ENCODE results near the gene LLGL2. TPM values are rescaled to one million over a fixed set of nuclear protein-coding genes. Genes with fewer than 3 reads are reported as not detected.
A peak's percentile ranks its signal among the peaks of the same experiment; 100 is the strongest.

LLGL2 gene
- total RNA-seq, 1 donor from 2014 or later = 16.6 TPM

- no peak overlapping the region for H3K4me3 ChIP-seq
- no peaks in the 10 kb centered on the region for H3K36me3 ChIP-seq
- no peaks in the 10 kb centered on the region for H3K9me3 Mint-ChIP-seq
- peak overlapping the region; percentile 31 for H3K4me2 ChIP-seq
- peaks cover 13% of the 10 kb centered on the region for H3K4me1 Mint-ChIP-seq
- no peak overlapping the region for H3K27ac Mint-ChIP-seq
- no peaks in the 10 kb centered on the region for H3K27me3 ChIP-seq
- no peaks in the 10 kb centered on the region for H4K20me1 ChIP-seq (ENCODE audit: low read depth)
- peaks cover 6% of the 10 kb centered on the region for H3F3A ChIP-seq (ENCODE audit: low read depth)
- H2AFZ ChIP-seq (replicated peaks) = no peak overlapping the region
- peaks cover 4% of the 10 kb centered on the region for H3K27me3 Mint-ChIP-seq (ENCODE audit: insufficient read depth, low read depth)
- H3K4me1 ChIP-seq = peaks cover 19% of the 10 kb centered on the region
- H3K36me3 Mint-ChIP-seq = no peaks in the 10 kb centered on the region
- no peak for DNase-seq (ENCODE audit: low spot score)
- peak overlapping the region; percentile 76 for H3K27ac ChIP-seq
- no peak overlapping the region for H3K4me3 Mint-ChIP-seq
- no peak for TF ChIP-seq EZH2phosphoT487 (IDR thresholded peaks at IDR 0.05)
- no peak for TF ChIP-seq EZH2 (IDR thresholded peaks at IDR 0.05)
- TF ChIP-seq CTCF (IDR thresholded peaks at IDR 0.05) = no peak
- H3K79me2 ChIP-seq (ENCODE audit: low read depth) = peaks cover 16% of the 10 kb centered on the region
- H3K9ac ChIP-seq = no peak overlapping the region
- H3K9me3 ChIP-seq (ENCODE audit: low read depth) = no peaks in the 10 kb centered on the region
Measured at GRCh38 chr17:75542728-75543336, 17.3 kb downstream of the LLGL2 start.

- Mint-ChIP-seq H3K9me3 (no peaks in the 10 kb centered on the region), H3K27ac (no peak overlapping the region), H3K4me1 (peaks cover 9% of the 10 kb centered on the region), H3K36me3 (no peaks in the 10 kb centered on the region), H3K27me3 (ENCODE audit: insufficient read depth, low read depth) (peaks cover 2% of the 10 kb centered on the region), H3K4me3 (no peak overlapping the region)
- H4K20me1 ChIP-seq (ENCODE audit: low read depth) = no peaks in the 10 kb centered on the region
- no peak overlapping the region for H3K9ac ChIP-seq
- DNase-seq (ENCODE audit: low spot score) = no peak
- H3K4me3 ChIP-seq = no peak overlapping the region
- no peaks in the 10 kb centered on the region for H3K36me3 ChIP-seq
- peaks cover 9% of the 10 kb centered on the region for H3K79me2 ChIP-seq (ENCODE audit: low read depth)
- no peak overlapping the region for H3K27ac ChIP-seq
- peaks cover 9% of the 10 kb centered on the region for H3F3A ChIP-seq (ENCODE audit: low read depth)
- H3K4me1 ChIP-seq = peaks cover 20% of the 10 kb centered on the region
- no peaks in the 10 kb centered on the region for H3K9me3 ChIP-seq (ENCODE audit: low read depth)
- TF ChIP-seq CTCF (IDR thresholded peaks at IDR 0.05) (no peak), EZH2 (IDR thresholded peaks at IDR 0.05) (no peak), EZH2phosphoT487 (IDR thresholded peaks at IDR 0.05) (no peak)
- no peak overlapping the region for H3K4me2 ChIP-seq
- H2AFZ ChIP-seq (replicated peaks) = no peak overlapping the region
- no peaks in the 10 kb centered on the region for H3K27me3 ChIP-seq
Measured at GRCh38 chr17:75544250-75544649, 18.8 kb downstream of the LLGL2 start.

GRCh38 chr17:75546181-75546580 is 20.7 kb downstream of the LLGL2 start:
- Histone ChIP-seq H3K27me3 (no peaks in the 10 kb centered on the region), H3K9me3 (ENCODE audit: low read depth) (no peaks in the 10 kb centered on the region), H2AFZ (replicated peaks) (no peak overlapping the region), H3K9ac (no peak overlapping the region), H3K36me3 (no peaks in the 10 kb centered on the region), H4K20me1 (ENCODE audit: low read depth) (no peaks in the 10 kb centered on the region), H3K4me3 (no peak overlapping the region), H3K27ac (no peak overlapping the region), H3K4me2 (no peak overlapping the region), H3F3A (ENCODE audit: low read depth) (peaks cover 17% of the 10 kb centered on the region), H3K4me1 (peaks cover 30% of the 10 kb centered on the region), H3K79me2 (ENCODE audit: low read depth) (no peaks in the 10 kb centered on the region)
- peaks cover 2% of the 10 kb centered on the region for H3K27me3 Mint-ChIP-seq (ENCODE audit: insufficient read depth, low read depth)
- H3K9me3 Mint-ChIP-seq = no peaks in the 10 kb centered on the region
- no peak overlapping the region for H3K27ac Mint-ChIP-seq
- H3K36me3 Mint-ChIP-seq = no peaks in the 10 kb centered on the region
- DNase-seq (ENCODE audit: low spot score) = no peak
- no peak overlapping the region for H3K4me3 Mint-ChIP-seq
- TF ChIP-seq EZH2 (IDR thresholded peaks at IDR 0.05) (no peak), EZH2phosphoT487 (IDR thresholded peaks at IDR 0.05) (no peak), CTCF (IDR thresholded peaks at IDR 0.05) (no peak)
- H3K4me1 Mint-ChIP-seq = peaks cover 11% of the 10 kb centered on the region

All from neural progenitor cell (in vitro differentiated cells).